ENCODE data around the gene ARID1A. TPM values are rescaled to one million over a fixed set of nuclear protein-coding genes. Genes with fewer than 3 reads are reported as not detected.
"Not testable (repeated sequence)": the region's sequence is repeated elsewhere in the genome, so short reads cannot be mapped to it uniquely, and the experiment has no call there.

ARID1A gene
- total RNA-seq, 1 donor from 2014 or later = 130 TPM

DNA sequence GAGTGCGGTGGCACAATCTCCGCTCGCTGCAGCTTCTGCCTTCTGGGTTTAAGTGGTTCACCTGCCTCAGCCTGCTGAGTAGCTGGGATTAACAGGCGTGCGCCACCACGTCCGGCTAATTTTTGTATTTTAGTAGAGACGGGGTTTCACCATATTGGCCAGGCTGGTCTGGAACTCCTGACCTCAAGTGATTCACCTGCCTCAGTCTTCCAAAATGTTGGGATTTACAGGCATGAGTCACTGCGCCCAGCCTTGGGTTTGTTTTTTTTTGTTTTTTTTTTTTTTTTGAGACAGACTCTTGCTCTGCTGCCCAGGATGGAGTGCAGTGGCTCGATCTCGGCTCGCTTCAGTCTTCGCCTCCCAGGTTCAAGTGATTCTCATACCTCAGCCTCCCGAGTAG, 30.1 kb downstream of the ARID1A start:
- intact Hi-C loops (cut with micrococcal nuclease) = not testable (repeated sequence)

DNA sequence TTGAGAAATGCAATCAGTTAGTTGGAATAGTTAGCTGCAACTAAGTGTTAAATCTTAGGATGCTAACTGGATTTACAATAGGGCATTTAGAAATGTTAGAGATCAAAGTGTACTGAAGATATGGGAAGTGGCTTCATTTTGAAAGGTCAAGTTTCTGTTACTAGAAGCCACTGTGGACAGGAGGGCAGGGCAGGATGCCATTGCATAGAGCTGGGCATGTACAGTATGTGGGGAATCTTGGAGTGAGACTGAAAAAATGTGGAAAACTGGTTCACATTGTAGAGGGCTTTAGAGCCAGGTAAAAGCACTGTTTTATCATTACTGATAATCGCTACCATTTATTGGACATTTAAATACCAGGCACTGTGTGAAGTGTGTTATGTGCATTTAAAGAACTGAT, 31.0 kb downstream of the ARID1A start:
- intact Hi-C loops (cut with micrococcal nuclease) = no loop called here

DNA sequence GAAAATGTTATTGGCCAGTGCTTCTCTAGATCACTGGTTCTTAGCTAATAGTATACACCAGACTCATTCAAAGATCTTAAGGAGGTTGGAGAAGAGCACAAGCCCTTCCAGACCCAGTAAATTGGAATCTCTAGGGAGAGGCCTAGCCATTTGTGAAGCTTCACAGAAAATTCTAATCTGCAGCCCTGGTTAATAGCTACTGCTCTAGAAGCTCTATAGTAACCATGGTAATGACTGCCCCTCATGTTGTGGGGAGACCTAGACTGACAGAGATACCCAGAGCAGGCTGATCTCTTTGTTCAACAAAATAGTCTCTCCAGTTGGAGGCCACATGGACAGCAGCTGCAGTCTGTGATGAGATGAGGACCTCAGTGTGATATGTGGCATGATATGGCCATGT, 31.7 kb downstream of the ARID1A start:
- intact Hi-C loops (cut with micrococcal nuclease) = no loop called here

DNA sequence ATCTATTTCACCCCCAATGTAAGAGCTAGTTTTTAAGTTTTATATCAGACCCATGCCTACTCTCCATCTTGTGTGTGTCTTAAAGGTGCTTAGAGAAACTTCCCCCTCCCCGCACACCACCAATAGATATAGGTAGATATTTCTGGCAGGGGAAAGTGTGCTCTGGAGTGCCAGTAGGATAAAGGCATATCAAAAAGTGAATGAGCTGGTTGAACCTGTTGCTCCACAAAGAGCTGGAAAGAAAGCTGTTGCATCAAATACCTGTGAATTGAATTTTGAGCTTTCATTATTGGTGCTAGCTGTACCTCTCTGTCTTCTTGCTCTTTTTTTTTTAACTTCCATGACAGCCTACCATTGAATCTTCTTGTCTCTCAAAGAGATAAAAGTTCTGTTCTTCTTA, 32.8 kb downstream of the ARID1A start:
- intact Hi-C loops (cut with micrococcal nuclease) = no loop called here

DNA sequence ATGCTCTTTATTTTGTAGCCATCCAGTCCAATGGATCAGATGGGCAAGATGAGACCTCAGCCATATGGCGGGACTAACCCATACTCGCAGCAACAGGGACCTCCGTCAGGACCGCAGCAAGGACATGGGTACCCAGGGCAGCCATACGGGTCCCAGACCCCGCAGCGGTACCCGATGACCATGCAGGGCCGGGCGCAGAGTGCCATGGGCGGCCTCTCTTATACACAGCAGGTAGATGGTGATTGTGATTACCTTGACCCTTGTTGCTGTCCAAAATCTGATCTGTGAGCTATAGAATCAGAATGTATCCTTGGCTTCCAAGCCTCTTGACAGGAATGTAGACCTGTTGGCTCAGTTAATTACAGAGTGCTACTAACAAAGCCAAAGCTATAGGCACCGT, 33.8 kb downstream of the ARID1A start:
- intact Hi-C loops (cut with micrococcal nuclease) = no loop called here

DNA sequence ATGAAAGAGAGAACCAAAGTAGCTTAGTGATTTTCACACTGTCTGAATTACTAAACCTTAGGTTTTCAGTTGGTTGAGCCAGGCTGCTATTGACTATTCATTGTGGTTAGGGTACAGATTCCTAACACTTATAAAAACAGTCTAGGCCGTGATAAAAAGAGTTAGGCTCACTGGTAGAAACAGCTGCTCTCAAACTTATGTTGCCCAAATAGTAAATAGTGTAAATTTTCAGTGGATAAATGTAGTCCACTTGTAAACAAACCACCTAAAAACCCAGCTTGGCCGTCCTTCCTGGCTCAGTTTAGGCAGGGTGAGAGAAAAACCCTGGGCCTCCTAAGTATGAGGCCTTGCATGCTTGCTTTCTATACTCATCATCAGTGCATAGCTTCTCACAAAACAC, 34.9 kb downstream of the ARID1A start:
- intact Hi-C loops (cut with micrococcal nuclease) = no loop called here

DNA sequence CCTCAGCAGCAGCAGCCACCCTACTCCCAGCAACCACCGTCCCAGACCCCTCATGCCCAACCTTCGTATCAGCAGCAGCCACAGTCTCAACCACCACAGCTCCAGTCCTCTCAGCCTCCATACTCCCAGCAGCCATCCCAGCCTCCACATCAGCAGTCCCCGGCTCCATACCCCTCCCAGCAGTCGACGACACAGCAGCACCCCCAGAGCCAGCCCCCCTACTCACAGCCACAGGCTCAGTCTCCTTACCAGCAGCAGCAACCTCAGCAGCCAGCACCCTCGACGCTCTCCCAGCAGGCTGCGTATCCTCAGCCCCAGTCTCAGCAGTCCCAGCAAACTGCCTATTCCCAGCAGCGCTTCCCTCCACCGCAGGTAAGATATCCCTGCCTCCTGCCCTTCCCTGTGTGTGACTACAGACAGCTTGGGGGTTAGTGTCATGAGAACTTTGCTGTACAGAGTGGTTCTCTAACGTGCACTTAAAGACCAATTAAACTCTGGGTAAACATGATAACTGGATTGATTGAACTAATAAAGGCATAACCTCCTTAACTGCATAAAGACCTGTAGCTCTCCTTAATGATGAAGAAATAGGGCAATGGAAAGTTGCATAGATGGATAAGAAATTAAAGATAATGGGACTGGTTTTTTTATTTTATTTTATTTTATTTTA, 35.6 kb downstream of the ARID1A start:
- intact Hi-C loops (cut with micrococcal nuclease) = no loop called here

DNA sequence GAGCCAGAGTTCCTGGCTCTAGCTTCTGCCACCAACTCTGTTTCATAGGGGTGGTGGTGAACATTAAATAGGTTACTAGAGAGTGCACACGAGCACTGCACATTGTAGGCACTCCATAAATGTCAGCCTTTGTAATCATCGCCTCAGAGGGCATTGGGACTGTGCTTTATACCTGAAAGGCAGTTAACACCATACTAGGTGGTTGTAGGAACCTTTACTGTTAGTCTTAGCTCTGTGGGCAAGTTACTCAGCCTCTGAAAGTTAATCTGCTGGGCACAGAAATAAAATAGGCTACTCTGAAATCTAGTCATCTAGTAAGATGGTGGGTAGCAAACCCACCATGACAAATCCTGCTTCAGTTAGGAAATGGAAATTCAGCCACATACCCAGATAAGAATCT, 37.6 kb downstream of the ARID1A start:
- intact Hi-C loops (cut with micrococcal nuclease) = no loop called here

DNA sequence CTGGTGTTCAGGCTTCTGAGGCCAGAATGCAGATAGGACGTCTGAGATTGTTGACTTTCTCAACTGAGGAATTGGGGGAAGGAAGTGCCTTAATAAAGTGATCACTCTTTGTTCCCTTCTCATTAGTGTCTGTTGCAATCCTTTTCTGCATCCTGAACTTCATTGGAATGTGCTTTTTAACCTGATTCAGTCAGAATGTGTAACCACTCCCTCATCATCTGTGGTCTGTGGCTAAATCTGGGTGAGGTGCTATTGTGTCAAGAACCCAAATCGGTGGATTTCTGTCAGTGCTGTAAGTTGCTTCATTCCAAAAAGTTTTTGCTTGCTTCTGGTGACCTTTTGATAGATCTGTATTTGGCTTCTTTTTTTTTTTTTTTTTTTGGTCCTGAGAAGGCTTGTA, 38.2 kb downstream of the ARID1A start:
- intact Hi-C loops (cut with micrococcal nuclease) = loop anchor here (1.0 to 2.0 kb wide), 3 partner anchors 10 to 53 kb away; partner anchors contain the start of gene PIGV

DNA sequence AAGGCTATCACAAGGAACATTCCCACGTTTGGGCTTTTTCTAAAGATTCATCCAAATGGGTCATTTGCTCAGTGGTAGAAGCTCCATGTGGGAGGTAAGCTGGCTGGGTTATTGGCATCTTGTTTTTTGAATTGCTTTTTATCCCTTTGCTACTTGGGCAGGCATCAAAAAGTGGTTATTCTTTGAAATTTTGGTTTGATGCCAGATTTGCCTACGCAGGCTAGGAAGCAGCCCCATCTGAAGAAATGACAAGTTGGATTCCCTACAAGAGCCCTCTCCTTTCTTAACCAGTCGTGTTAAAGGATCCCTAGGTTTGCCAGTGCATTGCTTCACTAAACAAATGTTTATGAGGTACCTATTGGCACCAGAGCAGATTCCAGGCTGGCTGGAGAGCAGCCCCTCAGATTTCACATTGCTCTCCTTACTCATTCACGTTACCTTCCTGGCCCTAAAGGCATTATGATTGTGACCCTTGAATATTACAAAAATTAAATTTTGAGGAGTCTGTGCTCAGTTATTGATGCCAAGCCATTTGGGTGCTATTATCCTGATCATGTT, 38.8 kb downstream of the ARID1A start:
- intact Hi-C loops (cut with micrococcal nuclease) = loop anchor here (1.0 to 2.0 kb wide), 3 partner anchors 10 to 52 kb away; partner anchors contain the start of gene PIGV

DNA sequence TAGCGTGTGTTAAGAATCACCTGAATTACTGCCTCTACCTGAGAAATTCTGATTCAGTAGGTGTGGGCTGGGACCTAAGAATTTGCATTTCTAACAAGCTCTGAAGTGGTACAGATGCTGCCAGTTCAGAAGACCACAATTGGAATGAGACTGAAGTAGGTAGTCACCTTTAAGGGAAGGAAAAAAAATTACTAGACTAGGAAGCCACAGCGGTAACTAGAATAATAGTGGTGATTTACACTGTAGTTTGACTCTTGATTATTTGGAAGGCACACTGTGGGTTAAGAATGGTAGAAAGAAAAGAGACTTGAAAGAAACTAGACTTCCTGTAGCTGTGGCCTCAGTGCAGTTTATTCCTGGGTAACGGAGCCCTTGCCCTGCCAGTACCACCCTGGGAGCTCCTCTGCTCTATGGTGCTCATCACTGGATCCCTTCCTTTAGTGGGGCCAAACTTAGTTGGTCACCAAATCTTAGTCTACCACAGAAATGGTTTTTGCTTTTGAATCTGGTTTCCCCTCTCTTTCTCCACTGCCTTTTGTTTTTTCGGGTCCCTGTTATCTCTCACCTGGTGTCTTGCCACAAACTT, 43.6 kb downstream of the ARID1A start:
- intact Hi-C loops (cut with micrococcal nuclease) = no loop called here

DNA sequence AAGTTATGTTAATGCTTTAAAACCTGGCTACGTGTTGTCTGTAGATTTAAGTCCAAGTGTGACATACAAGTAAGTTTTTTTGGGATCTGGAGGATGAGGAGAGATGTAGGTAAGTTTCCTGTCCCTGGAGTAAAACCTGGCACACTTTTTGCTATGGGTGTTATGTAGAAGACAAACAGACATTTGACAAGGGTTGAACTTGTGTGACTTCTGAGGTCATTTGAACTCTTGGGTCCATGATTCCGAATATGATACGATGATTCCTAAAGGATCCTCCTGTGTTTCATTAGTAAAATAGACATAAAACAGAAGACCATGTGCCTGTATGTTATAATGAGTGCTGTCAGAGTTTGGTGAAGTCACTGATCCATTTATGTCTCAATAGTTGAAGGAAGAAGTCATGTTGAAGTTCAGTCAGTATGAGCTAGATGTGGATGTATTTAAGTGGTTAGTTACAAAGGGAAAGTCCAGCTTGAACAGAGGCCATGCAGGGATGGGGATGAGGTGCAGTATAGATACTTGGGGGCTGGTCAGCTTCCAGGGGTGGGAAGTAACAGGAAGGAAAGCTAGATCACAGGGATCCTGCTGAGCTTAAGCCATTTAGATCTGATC, 44.3 kb downstream of the ARID1A start:
- intact Hi-C loops (cut with micrococcal nuclease) = no loop called here

DNA sequence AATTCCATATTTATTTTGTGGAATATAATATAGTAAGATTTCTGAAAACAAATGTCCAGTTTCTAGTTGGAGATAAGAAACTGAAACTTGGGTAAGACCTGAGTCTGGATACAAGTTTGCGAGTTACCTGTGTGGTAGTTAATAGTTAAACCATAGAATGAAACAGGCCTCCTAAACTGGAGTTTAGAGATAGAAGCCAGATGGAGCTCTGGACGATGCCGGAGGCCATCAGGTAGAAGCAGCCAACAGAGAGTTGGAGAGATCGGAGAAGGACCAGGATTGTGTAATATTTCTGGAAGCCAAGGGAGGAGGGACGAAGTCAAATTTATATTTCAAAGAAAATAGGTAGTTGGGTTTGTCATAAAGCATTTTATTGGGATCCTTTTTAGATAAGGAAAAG, 45.1 kb downstream of the ARID1A start:
- intact Hi-C loops (cut with micrococcal nuclease) = no loop called here

DNA sequence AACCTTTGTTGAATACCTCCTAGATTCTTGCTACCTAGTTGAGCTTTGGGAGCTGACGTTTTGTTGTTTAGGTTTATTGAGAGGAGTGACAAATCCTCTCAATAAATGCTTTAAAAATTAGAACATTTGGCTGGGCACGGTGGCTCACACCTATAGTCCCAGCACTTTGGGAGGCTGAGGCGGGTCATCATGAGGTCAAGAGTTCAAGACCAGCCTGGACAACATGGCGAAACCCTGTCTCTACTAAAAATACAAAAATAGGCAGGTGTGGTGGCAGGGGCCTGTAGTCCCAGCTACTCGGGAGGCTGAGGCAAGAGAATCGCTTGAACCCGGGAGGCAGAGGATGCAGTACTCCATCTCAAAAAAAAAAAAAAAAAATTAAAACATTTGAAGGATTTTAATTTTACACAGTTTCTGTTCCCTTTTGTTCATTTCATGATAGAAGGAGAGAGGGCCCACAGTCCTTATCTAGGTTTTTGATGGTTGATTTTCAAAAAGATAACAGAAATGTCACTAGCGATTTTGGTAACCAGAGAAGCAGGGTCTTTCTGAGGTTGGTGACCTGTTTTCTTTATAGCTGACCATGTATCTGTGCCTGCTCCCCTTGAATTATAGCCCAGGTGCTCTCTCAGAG, 47.7 kb downstream of the ARID1A start:
- intact Hi-C loops (cut with micrococcal nuclease) = loop anchor here (1.0 kb wide), 9 partner anchors 9 to 243 kb away; partner anchors contain the start of gene PIGV

DNA sequence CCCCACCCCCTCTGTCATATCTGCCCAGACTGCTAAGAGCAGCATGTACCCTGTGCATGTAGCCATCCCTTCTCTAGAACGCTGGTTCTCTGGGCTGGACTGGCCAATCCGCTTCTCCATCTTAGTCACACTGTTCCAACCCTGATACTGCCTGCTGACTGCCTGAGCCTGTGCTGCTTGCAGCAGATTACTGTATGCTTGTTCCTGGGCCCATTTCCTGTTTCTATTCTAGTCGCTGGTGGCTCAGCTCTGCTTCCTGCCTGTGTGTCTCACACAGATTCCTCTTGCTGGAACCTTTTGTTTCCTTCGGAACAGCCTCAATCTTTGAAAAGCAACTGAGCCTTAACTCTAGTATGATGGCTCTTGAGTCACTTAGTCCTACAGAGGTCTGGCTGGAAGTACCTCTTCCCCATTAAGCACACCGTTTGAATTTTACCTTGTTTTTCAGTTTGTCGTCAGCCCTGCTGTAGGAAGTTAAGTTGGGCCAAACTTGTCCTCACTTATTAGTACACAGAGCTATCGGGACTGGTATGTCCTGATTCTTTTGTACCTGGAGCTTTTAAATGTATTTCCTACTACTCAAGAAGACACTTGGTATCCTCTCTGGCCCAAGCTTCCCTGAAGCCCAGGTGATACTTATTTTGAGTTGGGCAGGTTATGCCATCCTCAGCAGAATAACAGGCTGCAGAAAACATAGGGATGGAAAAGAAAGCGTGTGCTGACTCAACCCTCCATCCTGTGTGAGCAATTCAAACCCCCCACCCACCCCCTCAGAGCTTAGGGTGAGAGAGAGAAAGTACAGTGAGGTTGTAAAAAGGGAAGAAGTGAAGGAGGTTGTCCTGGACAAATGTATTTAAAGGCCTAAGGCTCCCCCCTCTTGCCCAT, 48.5 kb downstream of the ARID1A start:
- intact Hi-C loops (cut with micrococcal nuclease) = loop anchor here (1.0 kb wide), 9 partner anchors 10 to 244 kb away; partner anchors contain the start of gene PIGV

DNA sequence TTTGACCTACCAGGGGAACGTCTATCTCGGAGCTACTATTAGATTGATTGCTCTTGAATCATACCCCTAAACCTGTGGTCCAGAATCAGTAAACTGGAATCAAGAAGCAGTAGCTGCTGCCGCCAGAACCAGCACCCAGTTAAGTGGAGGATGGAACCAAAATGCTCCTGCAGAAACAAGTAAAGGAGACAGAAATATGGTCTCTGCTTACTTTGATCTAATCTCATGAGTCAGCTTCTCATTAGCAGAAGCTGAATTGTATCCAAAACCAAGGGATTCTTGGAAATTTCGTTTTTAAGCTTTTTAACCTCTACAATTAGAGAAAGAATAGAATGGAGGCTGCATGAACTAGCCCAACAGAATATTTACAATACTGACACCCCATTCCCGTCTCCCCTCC, 49.4 kb downstream of the ARID1A start:
- intact Hi-C loops (cut with micrococcal nuclease) = no loop called here

DNA sequence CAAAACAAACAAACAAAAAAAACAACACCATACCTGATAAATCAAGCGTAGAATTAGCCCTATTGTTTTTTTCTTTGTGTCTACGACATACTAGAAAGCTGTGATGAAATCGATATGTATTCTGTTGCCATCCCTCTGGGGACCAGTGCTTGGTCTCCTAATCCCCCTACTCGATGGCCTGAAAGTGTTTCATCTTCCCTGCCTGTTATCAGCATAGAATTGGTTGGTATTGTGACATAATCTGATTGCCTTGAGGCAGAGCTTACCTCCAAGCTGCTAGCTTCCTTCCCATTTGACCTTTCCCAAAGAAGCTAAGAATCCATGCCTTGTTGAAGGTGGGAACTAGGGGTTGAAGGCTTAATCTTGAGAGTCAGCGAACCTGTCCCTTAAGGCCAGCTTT, 51.2 kb downstream of the ARID1A start:
- intact Hi-C loops (cut with micrococcal nuclease) = no loop called here

DNA sequence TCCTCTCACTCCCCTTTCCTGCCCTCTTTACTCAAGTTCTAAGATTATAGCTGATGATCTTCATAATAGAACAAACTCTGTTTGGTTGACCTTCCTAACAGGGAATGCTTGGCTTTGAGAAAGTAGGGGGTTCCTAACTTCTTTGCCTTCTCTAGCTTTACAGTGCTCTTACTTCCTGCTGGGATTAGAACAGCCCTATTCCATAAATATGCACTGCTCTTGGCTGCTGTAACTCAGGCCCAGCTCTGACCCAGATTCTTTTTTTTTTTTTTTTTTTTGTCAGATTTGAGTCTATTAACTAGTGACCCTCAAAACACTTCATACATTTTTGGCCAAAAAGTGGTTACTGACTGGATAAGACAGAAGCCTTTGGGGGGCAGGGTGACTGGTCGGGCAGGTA, 52.5 kb downstream of the ARID1A start:
- intact Hi-C loops (cut with micrococcal nuclease) = no loop called here

DNA sequence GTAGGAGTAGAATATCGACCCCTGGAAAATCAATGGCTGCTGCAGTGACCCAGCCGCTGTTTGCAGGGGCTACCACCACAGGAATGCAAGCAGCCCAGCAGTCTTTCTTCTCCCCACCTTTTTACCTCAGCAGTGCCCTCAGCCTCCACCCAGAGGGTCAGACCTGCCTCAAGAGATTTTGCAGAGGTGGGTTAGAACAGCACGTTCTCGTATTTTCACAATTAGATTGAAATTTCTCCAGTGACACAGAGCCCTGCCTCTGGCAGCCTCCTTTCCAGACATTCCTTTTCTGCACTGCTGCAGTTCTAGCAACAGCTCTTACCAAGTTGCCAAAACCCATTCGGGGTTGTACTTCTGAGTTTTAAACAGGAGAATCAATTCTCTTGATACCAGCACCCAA, 53.6 kb downstream of the ARID1A start:
- intact Hi-C loops (cut with micrococcal nuclease) = no loop called here

DNA sequence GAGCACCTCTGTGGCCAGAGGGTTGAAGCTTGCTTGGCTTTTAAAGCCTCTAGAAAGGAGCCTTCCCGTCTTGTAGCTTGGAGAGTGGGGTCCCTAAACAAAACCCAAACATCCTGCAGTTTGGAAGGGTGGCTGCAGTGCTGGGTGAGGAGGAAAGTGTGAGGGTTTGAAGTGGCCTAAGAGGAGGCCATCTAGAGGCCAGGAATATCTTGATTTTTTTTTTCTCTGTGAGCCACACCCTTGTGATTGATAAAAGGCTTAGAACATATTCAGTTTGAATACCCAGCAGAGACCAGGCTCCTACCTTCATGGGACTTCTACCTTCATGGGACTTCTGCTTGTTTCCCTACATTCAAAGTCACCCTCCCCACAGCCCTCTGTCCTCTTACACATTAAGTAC, 54.6 kb downstream of the ARID1A start:
- intact Hi-C loops (cut with micrococcal nuclease) = no loop called here

DNA sequence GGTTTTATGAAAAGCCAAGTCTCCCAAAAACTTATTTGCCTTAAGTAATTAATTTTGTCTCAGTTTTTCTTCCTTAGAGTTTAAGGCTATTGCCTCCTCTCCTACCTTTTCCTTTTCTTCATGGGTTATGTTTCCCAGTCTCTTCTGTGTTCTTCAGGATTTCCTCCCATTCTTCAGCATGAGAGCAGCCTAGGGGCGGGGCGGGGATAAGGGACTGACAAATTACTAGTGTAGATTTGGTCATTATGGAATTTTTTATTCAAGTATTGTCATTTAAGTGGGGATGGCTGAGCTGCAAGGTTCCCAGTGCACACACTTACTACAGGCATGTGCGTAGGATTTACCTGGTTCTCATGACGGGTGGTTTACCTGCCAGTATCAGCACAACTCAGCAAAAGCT, 56.7 kb downstream of the ARID1A start:
- intact Hi-C loops (cut with micrococcal nuclease) = no loop called here

Measured in T-helper 1 cell treated with Interleukin-12 subunit alpha and Interleukin-12 subunit beta and Interleukin-4 antibody, amounts not matched to agents 30 ng/mL and 1 ng/mL, for 36 hours (primary cell).